RWPE2 (cell line): ENCODE measurements around the gene DMAC2.

ENCODE experiments used
- ATAC-seq: fragments of 200-7000 bp; cut with Tn5 transposase; 3 replicates; pipeline ENCODE4 v1.9.1; 2021; ENCODE audit warnings: low read depth
- DNase-seq: peaks from one replicate; pipeline ENCODE4 v3.0.0-alpha.2; 2020; ENCODE audit warnings: low spot score
- H3K27ac ChIP-seq: fragments of 450-650 bp; 2 replicates; pipeline ENCODE4 v1.5.1; 2017; ENCODE audit warnings: mild to moderate bottlenecking; ENCODE audit not compliant: poor library complexity, severe bottlenecking
- H3K27me3 ChIP-seq: fragments of 250-450 bp; sonication (Bioruptor Pico); 2 replicates; pipeline ENCODE4 v1.5.1; 2021; ENCODE audit warnings: mild to moderate bottlenecking, moderate library complexity; ENCODE audit not compliant: insufficient read depth, poor library complexity, severe bottlenecking
- H3K36me3 ChIP-seq: fragments of 250-450 bp; sonication (Bioruptor Pico); 2 replicates; pipeline ENCODE4 v1.5.1; 2020; ENCODE audit warnings: low read depth, mild to moderate bottlenecking, moderate library complexity
- H3K4me1 ChIP-seq: fragments of 250-450 bp; sonication (Bioruptor Pico); 2 replicates; pipeline ENCODE4 v1.5.1; 2021; ENCODE audit warnings: mild to moderate bottlenecking, moderate library complexity; ENCODE audit not compliant: insufficient read depth, poor library complexity, severe bottlenecking
- H3K4me3 ChIP-seq: fragments of 250-450 bp; sonication (Bioruptor Pico); 2 replicates; pipeline ENCODE4 v1.5.1; 2021; ENCODE audit warnings: mild to moderate bottlenecking, moderate library complexity; ENCODE audit not compliant: severe bottlenecking
- H3K9me3 ChIP-seq: fragments of 250-450 bp; sonication (Bioruptor Pico); 2 replicates; pipeline ENCODE4 v1.5.1; 2021; ENCODE audit warnings: mild to moderate bottlenecking, moderate library complexity; ENCODE audit not compliant: severe bottlenecking
- TF ChIP-seq, protein P1 (sequence below): fragments of 450-650 bp; IDR thresholded peaks from one replicate; pipeline ENCODE4 v1.5.1; 2017; ENCODE audit warnings: mild to moderate bottlenecking, moderate library complexity; ENCODE audit not compliant: poor library complexity, severe bottlenecking

DMAC2 gene

GRCh38 chr19:41426116-41426841, 13.4 kb downstream of the DMAC2 start:
- TF ChIP-seq, protein P1, sequence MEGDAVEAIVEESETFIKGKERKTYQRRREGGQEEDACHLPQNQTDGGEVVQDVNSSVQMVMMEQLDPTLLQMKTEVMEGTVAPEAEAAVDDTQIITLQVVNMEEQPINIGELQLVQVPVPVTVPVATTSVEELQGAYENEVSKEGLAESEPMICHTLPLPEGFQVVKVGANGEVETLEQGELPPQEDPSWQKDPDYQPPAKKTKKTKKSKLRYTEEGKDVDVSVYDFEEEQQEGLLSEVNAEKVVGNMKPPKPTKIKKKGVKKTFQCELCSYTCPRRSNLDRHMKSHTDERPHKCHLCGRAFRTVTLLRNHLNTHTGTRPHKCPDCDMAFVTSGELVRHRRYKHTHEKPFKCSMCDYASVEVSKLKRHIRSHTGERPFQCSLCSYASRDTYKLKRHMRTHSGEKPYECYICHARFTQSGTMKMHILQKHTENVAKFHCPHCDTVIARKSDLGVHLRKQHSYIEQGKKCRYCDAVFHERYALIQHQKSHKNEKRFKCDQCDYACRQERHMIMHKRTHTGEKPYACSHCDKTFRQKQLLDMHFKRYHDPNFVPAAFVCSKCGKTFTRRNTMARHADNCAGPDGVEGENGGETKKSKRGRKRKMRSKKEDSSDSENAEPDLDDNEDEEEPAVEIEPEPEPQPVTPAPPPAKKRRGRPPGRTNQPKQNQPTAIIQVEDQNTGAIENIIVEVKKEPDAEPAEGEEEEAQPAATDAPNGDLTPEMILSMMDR: no peak
- H3K27me3 ChIP-seq: no peaks in the 10 kb centered on the region
- peaks cover 11% of the 10 kb centered on the region for H3K36me3 ChIP-seq
- H3K27ac ChIP-seq: no peak overlapping the region
- H3K4me1 ChIP-seq: no peaks in the 10 kb centered on the region
- ATAC-seq: peak; percentile 5; the same call in 1 of the 3 replicates
- no peak for DNase-seq
- peak overlapping the region; percentile 29 for H3K4me3 ChIP-seq
- no peaks in the 10 kb centered on the region for H3K9me3 ChIP-seq

DNA sequence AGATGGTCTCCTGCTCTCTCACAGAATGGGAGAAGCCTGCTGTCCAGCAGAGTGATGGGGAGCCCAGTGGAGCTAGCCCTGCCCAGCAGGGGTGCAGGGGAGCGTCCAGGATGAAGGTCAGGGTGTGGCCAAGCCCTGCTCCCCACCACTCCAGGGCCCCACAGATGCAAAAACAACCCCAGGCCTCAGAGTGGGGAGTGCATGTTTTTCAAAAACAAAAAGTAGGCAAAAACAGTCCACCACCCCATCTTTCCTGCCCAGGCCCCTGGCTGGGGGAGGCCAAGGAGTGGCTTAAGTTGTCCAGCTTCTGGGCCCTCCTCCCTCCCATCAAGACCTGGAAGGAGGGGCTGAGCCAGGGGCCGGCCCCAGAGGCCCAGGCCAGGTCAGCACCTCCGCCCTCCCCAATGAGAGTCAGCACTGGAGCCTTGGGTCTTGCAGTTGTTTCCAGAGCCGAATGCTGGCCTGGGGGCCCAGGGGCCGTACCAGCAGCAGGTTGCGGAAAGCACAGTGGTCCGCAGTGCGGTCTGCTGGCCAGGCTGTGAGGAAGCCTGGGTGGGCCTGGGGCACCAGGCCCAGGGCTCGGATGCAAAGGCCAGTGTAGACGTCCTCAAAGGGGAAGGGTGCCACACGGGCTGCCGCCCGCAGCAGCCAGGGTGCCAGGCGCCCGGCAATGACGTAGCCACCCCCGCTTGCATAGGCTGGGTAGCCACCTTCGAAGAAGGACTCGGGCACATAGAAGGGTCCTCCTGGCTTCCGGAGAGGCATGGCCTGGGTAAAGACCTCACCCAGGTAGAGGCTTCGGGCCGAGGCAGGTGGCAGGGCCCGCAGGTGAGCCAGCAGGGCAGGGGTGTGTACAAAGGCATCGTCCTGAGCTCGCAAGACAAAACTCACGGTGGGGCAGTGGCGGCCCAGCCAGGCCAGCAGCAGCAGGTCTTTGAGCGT, 14.3 kb downstream of the DMAC2 start:
- no peak for DNase-seq
- Histone ChIP-seq H3K36me3 (peaks cover 9% of the 10 kb centered on the region; the same call in 1 of the 2 replicates), H3K27me3 (no peaks in the 10 kb centered on the region), H3K4me3 (no peak overlapping the region), H3K27ac (no peak overlapping the region), H3K4me1 (no peaks in the 10 kb centered on the region), H3K9me3 (no peaks in the 10 kb centered on the region)
- no peak for ATAC-seq
- TF ChIP-seq, protein P1: no peak

GRCh38 chr19:41424335-41425173, 15.2 kb downstream of the DMAC2 start:
- ATAC-seq (no peak), DNase-seq (no peak)
- Histone ChIP-seq H3K4me3 (no peak overlapping the region), H3K27ac (no peak overlapping the region), H3K9me3 (no peaks in the 10 kb centered on the region), H3K4me1 (no peaks in the 10 kb centered on the region), H3K27me3 (no peaks in the 10 kb centered on the region), H3K36me3 (peaks cover 14% of the 10 kb centered on the region; the same call in 1 of the 2 replicates)
- TF ChIP-seq, protein P1: no peak

GRCh38 chr19:41422955-41423354, 16.8 kb downstream of the DMAC2 start:
- Histone ChIP-seq H3K4me3 (no peak overlapping the region), H3K4me1 (no peaks in the 10 kb centered on the region), H3K9me3 (no peaks in the 10 kb centered on the region), H3K27ac (no peak overlapping the region), H3K36me3 (peaks cover 14% of the 10 kb centered on the region), H3K27me3 (no peaks in the 10 kb centered on the region)
- TF ChIP-seq, protein P1: no peak
- no peak for DNase-seq
- no peak for ATAC-seq
